H54 (cell line): ENCODE measurements around the gene FSTL4.

ENCODE experiments used
- DNase-seq: peaks from one replicate; pipeline ENCODE4 v3.0.0; 2011; ENCODE audit warnings: low spot score, mixed read lengths; ENCODE audit not compliant: insufficient read length
- FAIRE-seq: peaks from 3 replicates; lab custom pipeline; 2011; peaks lifted over from hg19 to GRCh38; lab: Jason Lieb, UNC
- POLR2A ChIP-seq: IDR thresholded peaks from 2 replicates; pipeline ENCODE4 v1.6.1; 2011; ENCODE audit warnings: low read depth, mild to moderate bottlenecking, low read length

FSTL4 gene

DNA sequence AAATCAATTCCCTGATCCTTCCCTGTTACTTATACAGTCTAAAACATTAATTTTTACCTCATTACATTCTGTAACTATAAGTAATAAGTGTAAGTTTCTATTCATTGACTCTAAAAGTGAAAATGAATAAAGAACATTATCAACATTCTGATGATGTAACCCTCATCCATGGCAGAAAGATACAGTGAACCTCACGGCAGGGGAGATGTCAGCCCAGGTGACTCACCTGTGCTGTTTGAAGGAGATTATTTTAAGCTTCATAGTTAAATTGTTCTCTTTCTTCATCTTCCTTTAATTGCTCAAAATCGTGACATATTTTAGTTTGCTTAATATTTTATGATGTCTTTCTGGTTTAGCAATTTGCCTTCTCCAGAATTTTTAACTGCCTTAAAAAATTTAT, 268.1 kb downstream of the FSTL4 start:
- DNase-seq, result no peak
- no peak for TF ChIP-seq POLR2A
- no peak for FAIRE-seq

DNA sequence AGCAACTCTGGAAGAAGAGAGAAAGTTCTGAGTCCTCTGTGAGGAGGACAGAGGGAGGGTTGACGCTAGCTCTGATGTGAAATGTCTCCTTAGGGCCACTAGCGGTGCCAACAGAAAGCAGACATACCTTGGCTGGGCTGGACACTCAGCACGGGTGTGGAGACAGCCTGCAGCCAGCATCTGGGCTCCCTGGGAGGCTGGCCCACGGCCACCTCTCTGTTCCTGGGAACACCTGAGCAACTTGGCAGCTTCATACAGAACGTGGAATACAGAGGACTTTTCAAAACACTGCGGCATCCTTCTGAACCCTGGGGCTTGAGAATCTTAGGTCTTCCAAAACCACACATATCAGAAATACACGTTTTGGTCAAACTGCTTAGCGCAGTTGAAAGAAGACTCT, 269.1 kb downstream of the FSTL4 start:
- FAIRE-seq, result no peak
- no peak for TF ChIP-seq POLR2A
- no peak for DNase-seq

DNA sequence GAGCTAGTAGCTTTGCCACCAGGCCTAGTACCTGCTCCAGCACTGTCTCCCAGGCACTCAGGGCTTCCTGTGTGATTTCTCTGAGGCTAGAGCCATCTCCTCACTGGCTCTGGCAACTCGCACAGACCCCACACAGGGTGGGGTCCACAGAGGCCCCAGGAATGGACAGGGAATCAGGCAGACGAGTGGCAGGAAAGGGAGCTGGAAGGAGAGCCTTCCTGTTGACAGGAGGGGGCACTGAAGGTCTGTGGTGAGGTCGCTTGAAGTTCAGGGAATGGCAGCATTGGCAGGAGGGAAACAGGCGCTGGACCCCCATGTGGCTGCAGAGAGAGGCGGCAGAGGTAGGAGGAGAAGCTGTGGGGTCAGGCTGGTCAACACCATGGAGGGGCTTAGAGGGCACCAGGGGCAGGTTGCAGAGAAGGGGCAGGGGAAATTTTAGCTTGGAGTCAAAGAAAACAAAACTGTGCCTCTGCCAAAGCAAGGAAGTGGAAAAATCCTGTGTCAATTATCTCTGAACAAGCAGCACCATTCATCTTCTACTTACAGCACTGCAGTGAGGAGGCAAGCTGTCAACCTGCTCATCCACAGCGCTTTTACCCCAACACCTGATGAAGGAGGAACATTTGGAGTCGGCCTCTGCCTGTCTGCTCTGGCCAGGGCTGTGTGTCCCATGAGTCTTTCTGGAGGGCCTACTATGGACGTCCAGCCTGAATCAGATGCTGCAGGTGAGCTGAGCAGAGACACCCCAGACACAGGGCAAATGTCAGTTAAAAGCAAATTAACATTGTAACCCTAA, 270.2 kb downstream of the FSTL4 start:
- TF ChIP-seq POLR2A, result no peak
- DNase-seq (no peak), FAIRE-seq (no peak)

DNA sequence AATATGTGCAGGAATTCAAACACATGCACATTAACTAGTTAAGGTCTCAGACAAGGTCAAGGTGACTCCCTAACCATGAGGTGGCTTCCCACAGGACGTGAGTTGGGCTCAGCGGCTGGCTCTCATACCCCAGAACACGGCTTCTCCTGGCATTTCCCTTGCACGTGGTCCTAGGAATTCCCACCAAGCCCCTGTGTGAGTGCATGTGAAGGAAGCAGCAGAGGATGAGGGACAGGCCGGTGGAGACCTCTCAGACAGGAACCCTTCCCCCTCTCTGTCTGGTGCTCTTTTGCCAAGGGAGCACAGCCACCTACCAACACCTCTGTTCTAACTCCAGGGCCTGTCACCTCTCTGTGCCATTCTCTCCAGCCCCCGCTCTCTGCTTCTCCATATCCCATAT, 271.0 kb downstream of the FSTL4 start:
- no peak for TF ChIP-seq POLR2A
- DNase-seq, result no peak
- no peak for FAIRE-seq

DNA sequence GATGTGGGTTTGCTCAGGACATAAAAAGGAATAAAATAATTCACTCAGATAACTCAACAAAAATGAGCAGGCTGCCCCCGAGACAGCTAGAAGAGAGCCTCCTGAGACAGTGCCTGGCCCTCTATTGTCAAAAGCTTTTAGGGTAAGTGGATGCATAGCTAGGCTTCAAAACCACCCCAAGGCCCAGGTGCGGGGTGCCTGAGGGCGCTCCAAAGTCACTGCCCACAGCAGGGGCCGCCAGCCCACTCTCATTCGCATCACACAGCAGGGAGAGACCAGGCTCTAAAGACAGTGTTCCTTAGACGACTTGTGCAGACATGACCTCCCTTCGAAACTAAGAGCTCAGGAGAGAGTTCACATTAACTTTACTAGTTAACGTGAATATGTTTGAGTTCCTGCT, 271.5 kb downstream of the FSTL4 start:
- TF ChIP-seq POLR2A, result no peak
- FAIRE-seq, result no peak
- DNase-seq, result no peak

DNA sequence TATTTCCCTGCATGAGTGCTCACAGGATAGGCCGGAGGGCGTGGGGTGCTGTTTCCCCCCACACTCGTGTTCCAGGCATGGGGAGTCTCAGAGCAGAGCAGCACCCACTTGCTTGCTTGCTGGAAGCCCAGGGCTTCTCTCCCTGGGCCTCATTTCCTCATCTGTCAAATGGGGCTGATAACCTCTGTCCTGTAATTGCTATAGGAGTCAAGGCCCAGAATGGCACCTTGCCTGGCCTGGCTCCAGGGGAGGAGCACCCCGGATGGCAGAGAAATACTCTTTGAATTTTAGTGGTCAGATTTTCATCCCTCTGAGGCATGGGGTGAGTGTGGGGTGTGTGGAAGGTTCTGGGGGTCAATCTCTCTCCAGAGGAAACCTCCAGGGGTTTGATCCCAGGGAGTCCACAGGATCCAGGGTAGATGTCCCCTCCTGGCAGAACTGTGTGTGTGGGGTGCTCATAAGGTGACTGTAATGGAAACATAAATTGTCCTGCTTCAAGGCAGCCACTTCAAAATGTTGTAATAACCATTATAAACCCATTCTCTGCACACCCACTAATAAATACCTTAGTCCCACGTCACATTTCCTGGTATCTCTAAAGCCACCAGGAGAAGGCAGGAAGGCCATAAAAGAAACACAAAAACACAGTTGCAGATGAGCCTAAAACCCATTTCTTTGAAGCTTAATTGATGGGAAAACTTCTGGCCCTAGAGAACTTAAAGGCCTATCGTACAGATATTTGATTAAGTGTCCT, 272.2 kb downstream of the FSTL4 start:
- DNase-seq, result no peak
- no peak for FAIRE-seq
- TF ChIP-seq POLR2A, result no peak

DNA sequence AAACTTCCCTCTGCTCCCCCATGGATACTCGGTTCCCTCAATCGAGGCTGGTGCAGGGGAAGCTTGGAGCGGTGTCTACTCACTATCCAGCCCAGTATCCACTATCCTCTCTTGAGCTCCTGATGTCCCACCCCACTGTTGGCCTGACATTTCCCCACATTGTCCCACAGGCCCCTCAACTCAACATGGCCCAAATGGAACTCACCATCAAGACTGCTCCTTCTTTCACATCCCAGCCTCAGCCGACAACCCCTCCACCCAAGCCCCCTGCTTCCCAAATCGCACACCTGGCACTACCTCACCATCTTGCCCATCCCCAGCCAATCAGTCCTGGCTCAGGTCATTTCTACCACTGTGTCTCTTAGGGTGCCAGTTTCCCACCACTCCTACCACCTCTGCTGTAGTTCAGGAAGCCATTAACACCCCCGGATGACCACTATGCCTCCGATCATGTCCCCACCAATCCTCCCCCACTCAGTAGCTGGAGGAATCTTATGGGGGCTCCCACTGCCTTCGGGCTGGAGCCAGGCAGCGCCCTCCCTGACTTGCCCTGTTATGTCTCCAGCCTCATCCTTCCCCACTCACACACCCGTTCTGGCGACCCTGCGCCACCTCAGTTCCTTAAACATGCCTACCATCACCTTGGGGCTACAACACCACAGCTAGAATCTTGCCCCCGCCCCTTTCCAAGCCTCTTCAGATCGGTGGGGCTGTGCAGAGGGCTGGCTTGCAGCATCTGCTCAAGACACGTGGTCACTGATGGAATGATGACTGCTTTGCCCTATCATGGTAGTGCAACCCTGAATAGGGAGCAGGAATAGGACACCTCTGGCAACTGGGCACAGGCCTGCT, 273.6 kb downstream of the FSTL4 start:
- DNase-seq (no peak), FAIRE-seq (no peak)
- no peak for TF ChIP-seq POLR2A

DNA sequence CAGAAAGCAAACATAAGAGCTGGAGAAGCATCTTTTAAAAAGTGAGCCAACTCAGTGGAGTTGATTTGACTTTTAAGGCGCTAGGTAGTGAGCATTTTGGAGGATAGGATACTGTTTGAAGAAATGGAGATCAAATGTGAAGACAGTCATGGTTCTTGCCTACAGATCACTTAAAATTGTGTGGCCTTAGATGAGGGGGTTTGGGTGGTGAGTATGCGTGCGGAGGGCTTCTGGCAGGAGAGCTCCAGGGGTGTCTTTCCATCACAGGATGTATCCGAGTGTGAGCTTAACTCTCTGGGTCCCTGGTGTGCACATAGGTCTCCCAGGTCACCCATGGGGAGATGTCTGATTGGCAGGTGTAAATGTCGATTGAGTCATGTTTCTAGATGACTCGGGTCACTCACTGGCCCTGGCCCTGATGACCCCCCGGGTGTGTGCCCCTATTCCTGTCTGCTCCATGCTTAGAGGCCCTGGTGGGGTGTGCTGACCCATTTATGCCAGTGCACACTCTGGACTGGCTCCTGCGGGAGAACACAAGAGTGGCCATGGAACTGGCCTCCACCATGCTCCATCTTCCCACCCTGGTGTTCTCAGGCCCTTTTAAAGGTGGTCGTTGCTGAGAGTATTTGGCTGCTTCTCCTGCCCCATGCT, 274.4 kb downstream of the FSTL4 start:
- FAIRE-seq (no peak), DNase-seq (no peak)
- TF ChIP-seq POLR2A, result no peak

DNA sequence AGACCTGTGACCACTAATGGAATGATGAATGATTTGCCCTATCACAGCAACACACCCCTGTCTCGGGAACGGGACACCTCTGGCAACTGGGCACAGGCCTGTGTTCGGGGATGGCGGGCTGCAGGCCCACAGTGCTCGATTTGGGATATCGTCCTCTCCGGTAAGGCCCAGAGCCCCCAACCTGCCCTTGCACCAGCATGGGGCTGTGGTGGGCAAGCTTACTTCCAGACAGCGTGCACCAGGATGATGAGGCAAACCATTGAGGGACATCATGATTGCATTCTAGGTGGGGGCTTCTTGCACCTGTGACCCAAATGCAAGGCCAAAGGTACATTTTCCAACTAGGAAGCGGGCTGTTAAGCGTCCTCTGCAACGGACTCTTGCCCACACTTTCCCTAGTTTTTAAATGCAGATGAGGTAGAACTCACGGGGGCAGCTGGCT, 275.4 kb downstream of the FSTL4 start:
- DNase-seq (no peak), FAIRE-seq (no peak)
- TF ChIP-seq POLR2A, result no peak

DNA sequence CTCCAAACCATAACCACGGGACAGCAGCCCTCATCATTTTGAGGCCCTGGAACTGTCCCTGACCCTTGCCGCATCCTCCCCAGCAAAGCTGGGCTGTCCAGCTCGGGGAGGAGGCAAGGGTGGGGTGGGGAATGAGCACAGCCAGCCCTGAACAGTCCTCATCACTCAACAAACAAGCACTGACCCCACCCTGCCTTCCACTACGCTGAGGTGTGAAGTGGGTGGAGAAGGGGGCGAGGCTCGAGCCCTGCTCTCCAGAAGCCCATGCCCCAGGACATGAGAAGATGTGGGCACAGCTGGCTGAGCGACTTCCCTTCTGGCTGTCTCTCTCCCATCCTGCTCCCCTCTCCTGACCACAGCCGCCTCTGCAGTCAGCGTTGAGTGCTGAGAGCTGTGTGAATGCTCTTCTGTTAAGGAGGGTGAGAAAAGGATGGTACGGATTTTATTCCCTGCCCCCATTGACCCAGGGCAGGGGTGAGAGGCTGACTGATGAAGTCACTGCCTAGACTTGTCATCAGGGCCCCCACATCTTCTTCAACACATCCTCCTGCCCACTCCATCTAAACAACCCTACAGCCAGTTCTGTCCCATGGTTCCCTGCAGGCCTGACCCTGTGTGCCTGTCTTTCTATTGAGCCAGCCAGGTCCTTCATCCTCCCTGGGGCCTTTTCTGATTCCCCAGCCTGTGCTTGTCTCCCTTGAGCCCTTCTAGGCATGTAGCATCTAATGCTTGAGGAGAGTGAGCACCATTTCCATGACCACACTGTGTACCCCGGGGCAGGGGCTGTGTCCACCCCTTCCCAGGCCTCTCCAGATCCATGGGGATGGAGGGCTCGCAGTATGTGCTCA, 276.0 kb downstream of the FSTL4 start:
- FAIRE-seq (no peak), DNase-seq (no peak)

DNA sequence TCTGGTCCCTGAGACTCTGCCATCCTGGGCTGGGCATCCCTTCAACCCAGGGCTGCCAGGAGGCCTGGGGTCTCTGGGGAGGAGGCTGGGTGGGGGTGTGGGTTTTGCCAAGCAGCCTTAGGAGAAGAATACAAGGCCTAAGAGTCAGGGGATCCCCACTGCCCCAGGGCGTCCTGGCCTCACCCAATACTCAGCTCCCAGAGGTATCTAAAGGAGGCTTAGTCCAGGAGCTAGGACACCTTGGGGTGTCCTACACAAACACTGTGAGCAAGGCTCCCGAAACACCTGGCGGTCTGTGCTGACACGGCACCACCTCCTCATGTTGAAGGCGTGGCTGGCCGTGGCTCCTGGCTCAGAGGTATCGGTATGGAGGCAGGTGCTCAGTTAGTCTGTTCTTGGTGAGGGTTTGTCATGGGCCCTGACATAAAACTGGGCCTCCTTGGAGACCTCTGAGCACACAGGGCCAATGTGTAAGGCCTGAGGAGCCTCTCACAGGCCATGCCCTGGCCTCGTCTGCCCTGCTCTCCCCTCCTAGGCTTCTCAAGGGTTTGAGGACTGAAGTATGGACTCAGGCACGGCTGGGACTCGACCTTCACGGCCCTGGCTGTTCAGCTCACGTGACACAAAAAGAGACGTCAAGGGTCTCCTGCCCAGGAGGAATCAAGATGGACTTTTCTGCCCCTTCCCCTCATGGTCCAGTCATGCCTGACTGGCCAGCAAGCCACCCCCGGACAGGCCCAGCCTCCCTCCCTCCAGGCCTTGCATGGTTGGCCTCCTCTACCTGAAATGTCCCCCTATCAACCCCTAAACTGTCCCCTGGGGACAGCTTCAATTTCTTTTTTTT, 277.3 kb downstream of the FSTL4 start:
- no peak for DNase-seq
- TF ChIP-seq POLR2A, result no peak
- no peak for FAIRE-seq

More for the DNA sequence above, 276.0 kb downstream of the FSTL4 start:
- TF ChIP-seq POLR2A, result no peak
